ENCODE data around the gene CD209.

The CD209 gene

DNA sequence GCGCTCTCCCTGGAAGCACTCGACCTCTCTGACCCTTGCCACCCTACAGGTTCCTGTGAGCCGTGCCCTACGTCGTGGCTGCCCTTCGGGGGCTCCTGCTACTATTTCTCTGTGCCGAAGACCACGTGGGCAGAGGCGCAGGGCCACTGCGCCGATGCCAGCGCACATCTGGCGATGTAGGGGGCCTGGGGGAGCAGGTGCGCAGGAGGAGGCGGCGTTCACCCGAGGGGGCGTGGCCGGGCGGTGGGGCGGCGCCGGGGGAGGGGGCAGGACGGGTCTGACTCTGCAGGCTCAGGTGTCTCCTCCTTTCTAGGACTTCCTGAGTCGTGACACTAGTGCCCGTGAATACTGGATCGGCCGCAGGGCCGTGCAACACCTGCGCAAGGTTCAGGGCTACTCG, 42.1 kb upstream of the CD209 start:
- in situ Hi-C loops (cut with MboI; ENCODE audit: low pct_unique_long_range_greater_than_20kb, low sequenced_read_pairs, unreplicated experiment) = no loop called here
- peak; percentile 60 for DNase-seq (ENCODE audit: low spot score)
- TF ChIP-seq, protein P1, sequence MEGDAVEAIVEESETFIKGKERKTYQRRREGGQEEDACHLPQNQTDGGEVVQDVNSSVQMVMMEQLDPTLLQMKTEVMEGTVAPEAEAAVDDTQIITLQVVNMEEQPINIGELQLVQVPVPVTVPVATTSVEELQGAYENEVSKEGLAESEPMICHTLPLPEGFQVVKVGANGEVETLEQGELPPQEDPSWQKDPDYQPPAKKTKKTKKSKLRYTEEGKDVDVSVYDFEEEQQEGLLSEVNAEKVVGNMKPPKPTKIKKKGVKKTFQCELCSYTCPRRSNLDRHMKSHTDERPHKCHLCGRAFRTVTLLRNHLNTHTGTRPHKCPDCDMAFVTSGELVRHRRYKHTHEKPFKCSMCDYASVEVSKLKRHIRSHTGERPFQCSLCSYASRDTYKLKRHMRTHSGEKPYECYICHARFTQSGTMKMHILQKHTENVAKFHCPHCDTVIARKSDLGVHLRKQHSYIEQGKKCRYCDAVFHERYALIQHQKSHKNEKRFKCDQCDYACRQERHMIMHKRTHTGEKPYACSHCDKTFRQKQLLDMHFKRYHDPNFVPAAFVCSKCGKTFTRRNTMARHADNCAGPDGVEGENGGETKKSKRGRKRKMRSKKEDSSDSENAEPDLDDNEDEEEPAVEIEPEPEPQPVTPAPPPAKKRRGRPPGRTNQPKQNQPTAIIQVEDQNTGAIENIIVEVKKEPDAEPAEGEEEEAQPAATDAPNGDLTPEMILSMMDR (IDR thresholded peaks at IDR 0.05; ENCODE audit: extremely low read depth, insufficient read depth, missing control alignments) = no peak

DNA sequence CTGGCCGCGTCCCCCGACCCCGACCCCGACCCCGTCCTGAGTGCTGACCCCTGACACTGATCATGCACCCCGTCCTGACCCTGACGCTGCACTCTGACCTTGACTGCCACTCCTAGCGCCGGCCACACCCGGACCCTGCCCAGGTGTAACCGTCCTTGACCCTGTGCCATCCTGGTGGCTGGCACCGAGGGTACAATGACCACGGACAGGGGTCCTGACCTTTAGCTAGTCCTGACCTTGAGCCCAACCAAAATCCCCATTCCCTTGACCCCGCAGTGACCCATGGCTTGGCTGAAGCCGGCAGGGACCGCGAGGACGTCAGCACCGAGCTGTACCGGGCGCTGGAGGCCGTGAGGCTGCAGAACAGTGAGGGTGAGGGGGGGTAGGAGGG, 41.6 kb upstream of the CD209 start:
- TF ChIP-seq, protein P1 (IDR thresholded peaks at IDR 0.05; ENCODE audit: extremely low read depth, insufficient read depth, missing control alignments) = no peak
- in situ Hi-C loops (cut with MboI; ENCODE audit: low pct_unique_long_range_greater_than_20kb, low sequenced_read_pairs, unreplicated experiment) = no loop called here
- DNase-seq (ENCODE audit: low spot score) = no peak

DNA sequence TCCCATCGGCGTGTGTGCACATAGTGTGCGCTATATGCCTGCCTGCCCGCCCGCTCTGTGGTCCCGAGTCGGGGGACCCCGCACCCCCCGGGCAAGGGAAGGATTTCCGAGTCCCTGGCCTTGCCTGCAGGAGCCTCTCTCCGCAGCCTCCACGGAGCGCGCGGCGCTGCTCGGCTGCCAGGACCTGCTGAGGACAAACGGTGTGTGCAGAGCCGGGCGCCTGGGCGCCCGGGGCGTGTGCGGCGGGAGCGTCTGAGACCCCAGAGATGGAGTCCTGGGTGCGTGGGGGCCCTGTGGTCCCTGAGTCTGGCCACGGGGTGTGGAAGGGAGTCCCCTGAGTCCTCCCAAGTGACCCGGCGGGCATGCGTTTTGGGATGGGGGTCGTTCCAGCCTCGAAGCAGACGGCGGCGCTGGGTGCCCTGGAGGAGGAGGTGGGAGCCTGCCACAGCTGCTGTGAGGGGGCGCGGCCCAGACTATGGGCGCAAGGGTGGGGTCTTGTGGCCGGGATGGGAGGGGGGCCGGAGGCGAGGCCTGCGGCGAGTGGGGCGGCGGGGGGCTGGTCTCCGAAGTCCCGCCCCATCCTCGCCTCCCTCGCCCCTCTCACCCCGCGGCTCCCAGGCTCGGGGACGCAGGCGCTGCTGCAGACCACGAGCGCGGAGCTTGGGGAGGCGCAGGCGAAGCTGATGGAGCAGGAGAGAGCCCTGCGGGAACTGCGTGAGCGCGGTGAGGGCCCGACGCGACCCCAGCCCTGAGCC, 41.0 kb upstream of the CD209 start:
- TF ChIP-seq, protein P1 (IDR thresholded peaks at IDR 0.05; ENCODE audit: extremely low read depth, insufficient read depth, missing control alignments) = no peak
- in situ Hi-C loops (cut with MboI; ENCODE audit: low pct_unique_long_range_greater_than_20kb, low sequenced_read_pairs, unreplicated experiment) = no loop called here
- DNase-seq (ENCODE audit: low spot score) = no peak

DNA sequence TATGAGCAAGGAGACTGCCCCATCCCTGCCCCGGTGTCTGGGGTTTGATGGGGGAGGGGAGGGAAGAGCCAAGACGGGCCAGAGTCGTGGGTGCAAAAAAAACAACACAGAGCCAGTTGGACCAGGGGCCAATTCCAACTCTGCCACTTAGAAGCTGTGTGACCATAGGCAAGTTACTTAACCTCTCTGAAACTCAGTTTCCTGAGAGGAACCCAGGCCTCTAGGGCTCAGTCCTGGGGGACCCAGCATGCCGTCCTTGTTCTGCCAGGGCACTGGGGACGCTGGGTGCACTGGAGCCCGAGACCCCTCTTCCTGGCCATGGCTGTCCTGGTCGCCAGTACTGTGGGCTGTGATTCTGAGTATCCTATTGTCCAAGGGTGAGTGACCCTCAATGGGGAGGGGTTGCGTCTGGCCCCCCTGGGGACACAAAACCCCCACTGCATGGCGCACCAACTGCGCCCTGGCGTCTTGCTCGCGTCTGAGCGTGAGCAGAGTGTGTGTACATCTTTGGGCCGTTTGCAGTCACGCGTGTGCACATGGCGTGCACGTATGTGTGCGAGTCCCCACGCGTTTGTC, 40.4 kb upstream of the CD209 start:
- TF ChIP-seq, protein P1 (IDR thresholded peaks at IDR 0.05; ENCODE audit: extremely low read depth, insufficient read depth, missing control alignments) = no peak
- no peak for DNase-seq (ENCODE audit: low spot score)
- in situ Hi-C loops (cut with MboI; ENCODE audit: low pct_unique_long_range_greater_than_20kb, low sequenced_read_pairs, unreplicated experiment) = no loop called here

DNA sequence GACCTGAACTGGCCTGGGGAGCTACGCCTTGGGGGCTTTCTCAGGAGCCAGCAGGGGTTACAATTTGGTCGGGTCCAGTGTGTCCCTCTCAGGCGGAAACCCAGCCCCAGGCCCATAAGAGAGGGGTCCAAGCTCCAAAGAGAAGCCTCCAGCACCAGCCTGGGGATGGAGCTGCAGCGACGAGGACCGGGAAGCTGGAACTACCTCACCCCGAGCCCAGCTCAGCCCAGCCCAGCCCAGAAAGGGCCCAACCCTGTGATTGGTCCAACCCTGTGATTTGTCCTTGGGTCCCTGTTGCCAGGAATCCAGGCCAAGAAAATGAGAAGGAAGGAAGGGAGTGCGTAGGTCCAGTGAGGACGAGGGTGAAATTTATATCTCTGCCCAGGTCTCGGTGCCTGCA, 39.8 kb upstream of the CD209 start:
- no peak for DNase-seq (ENCODE audit: low spot score)
- in situ Hi-C loops (cut with MboI; ENCODE audit: low pct_unique_long_range_greater_than_20kb, low sequenced_read_pairs, unreplicated experiment) = no loop called here

DNA sequence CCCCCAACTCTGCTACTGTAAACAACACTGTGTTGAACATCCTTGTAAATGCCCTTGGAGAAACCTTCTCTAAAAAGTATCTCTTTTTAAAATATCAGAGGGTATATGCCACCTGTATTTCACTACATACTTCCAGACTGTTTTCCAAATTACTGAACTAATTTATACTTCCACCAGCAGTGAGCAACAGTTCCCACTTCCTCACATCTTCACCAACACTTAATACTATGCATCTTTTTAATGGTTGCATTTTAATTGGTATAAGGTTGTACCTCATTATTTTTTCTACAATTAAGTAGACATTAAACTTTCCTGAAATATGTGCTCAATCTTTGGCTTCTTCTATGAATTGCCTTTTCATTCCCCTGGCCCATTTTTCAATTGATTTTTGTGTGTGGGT, 37.5 kb upstream of the CD209 start:
- DNase-seq (ENCODE audit: low spot score) = no peak
- in situ Hi-C loops (cut with MboI; ENCODE audit: low pct_unique_long_range_greater_than_20kb, low sequenced_read_pairs, unreplicated experiment) = no loop called here
- TF ChIP-seq, protein P1 (IDR thresholded peaks at IDR 0.05; ENCODE audit: extremely low read depth, insufficient read depth, missing control alignments) = no peak

More for the DNA sequence above, 39.8 kb upstream of the CD209 start:
- TF ChIP-seq, protein P1 (IDR thresholded peaks at IDR 0.05; ENCODE audit: extremely low read depth, insufficient read depth, missing control alignments) = no peak
